GM23338 (cell line): Measurements from ENCODE around the gene SLC35F6. TPM values are rescaled to one million over a fixed set of nuclear protein-coding genes. Genes with fewer than 3 reads are reported as not detected.

Source experiments
- ATAC-seq: fragments of 200-7000 bp; cut with Tn5 transposase; 3 replicates; pipeline ENCODE4 v1.9.1; 2020
- DNase-seq: peaks from one replicate; pipeline ENCODE4 v3.0.0-alpha.2; 2015; ENCODE audit warnings: low spot score
- H2AFZ ChIP-seq: fragments of 200-600 bp; sonication (generic); 2 replicates; pipeline ENCODE4 v1.8.0; 2016; ENCODE audit warnings: antibody characterized with exemption, mild to moderate bottlenecking, moderate library complexity
- H3F3A ChIP-seq: fragments of 200-600 bp; sonication (generic); replicated peaks from 2 replicates; pipeline ENCODE4 v1.8.0; 2017; ENCODE audit warnings: antibody characterized with exemption, mixed run types, low read depth
- H3K27ac ChIP-seq: fragments of 200-600 bp; sonication (generic); 2 replicates; pipeline ENCODE4 v1.6.1; 2016; ENCODE audit warnings: low read depth
- H3K27me3 ChIP-seq: fragments of 200-600 bp; sonication (generic); 2 replicates; pipeline ENCODE4 v1.8.0; 2016; ENCODE audit warnings: mild to moderate bottlenecking, mixed run types, moderate library complexity; ENCODE audit not compliant: insufficient read depth
- H3K36me3 ChIP-seq: fragments of 200-600 bp; sonication (generic); 2 replicates; pipeline ENCODE4 v1.8.0; 2016; ENCODE audit warnings: mild to moderate bottlenecking; ENCODE audit not compliant: insufficient read depth
- H3K4me1 ChIP-seq: fragments of 200-600 bp; sonication (generic); 2 replicates; pipeline ENCODE4 v1.8.0; 2016; ENCODE audit warnings: mild to moderate bottlenecking, moderate library complexity; ENCODE audit not compliant: insufficient read depth
- H3K4me2 ChIP-seq: fragments of 200-600 bp; sonication (generic); 2 replicates; pipeline ENCODE4 v1.7.1; 2017; ENCODE audit warnings: mixed run types
- H3K4me3 ChIP-seq: fragments of 200-600 bp; sonication (generic); 2 replicates; pipeline ENCODE4 v1.6.1; 2016; ENCODE audit warnings: mixed run types
- H3K79me2 ChIP-seq: fragments of 200-600 bp; sonication (generic); replicated peaks from 2 replicates; pipeline ENCODE4 v1.8.0; 2017; ENCODE audit warnings: mild to moderate bottlenecking; ENCODE audit not compliant: insufficient read depth
- H3K9me2 ChIP-seq: fragments of 200-600 bp; sonication (generic); 2 replicates; pipeline ENCODE4 v1.8.0; 2017; ENCODE audit not compliant: insufficient read depth
- H4K20me1 ChIP-seq: fragments of 200-600 bp; sonication (generic); replicated peaks from 2 replicates; pipeline ENCODE4 v1.8.0; 2017; ENCODE audit warnings: mild to moderate bottlenecking; ENCODE audit not compliant: insufficient read depth
- H3K27ac Mint-ChIP-seq: 2 replicates; pipeline ENCODE4 v1.8.0; 2020; ENCODE audit warnings: inconsistent platforms, mild to moderate bottlenecking, moderate library complexity, mixed read lengths
- H3K27me3 Mint-ChIP-seq: 3 replicates; pipeline ENCODE4 v1.8.0; 2022; ENCODE audit warnings: low read depth, mild to moderate bottlenecking, moderate library complexity, mixed read lengths, inconsistent platforms; ENCODE audit not compliant: insufficient read depth, poor library complexity
- H3K36me3 Mint-ChIP-seq: 3 replicates; pipeline ENCODE4 v1.8.0; 2021; ENCODE audit warnings: low read depth, mild to moderate bottlenecking, inconsistent platforms, moderate library complexity, mixed read lengths
- H3K4me1 Mint-ChIP-seq: 3 replicates; pipeline ENCODE4 v1.8.0; 2020; ENCODE audit warnings: mild to moderate bottlenecking, inconsistent platforms, mixed read lengths
- H3K4me3 Mint-ChIP-seq: 3 replicates; pipeline ENCODE4 v1.8.0; 2021; ENCODE audit warnings: moderate library complexity, mild to moderate bottlenecking, inconsistent platforms, mixed read lengths
- H3K9me3 Mint-ChIP-seq: 3 replicates; pipeline ENCODE4 v1.8.0; 2020; ENCODE audit warnings: moderate library complexity, mild to moderate bottlenecking, inconsistent platforms, mixed read lengths
- CREB1 ChIP-seq: fragments of 250-450 bp; sonication (Bioruptor Pico); IDR thresholded peaks from 2 replicates; pipeline ENCODE4 v1.5.0; 2020; ENCODE audit warnings: low read depth, mild to moderate bottlenecking, moderate library complexity
- EZH2 ChIP-seq: fragments of 200-600 bp; sonication (generic); IDR thresholded peaks from one replicate; pipeline ENCODE4 v1.8.0; 2017; ENCODE audit warnings: antibody characterized with exemption, mild to moderate bottlenecking, low read depth; ENCODE audit not compliant: unreplicated experiment
- EZH2phosphoT487 ChIP-seq: fragments of 200-600 bp; sonication (generic); IDR thresholded peaks from one replicate; pipeline ENCODE4 v1.8.1; 2018; ENCODE audit warnings: antibody characterized with exemption; ENCODE audit not compliant: unreplicated experiment
- JUNB ChIP-seq: IDR thresholded peaks from one replicate; pipeline ENCODE4 v1.6.1; 2016; ENCODE audit warnings: antibody characterized with exemption; ENCODE audit not compliant: unreplicated experiment
- NANOG ChIP-seq: IDR thresholded peaks from 2 replicates; pipeline ENCODE4 v1.6.1; 2016; ENCODE audit warnings: antibody characterized with exemption, borderline replicate concordance
- POLR2AphosphoS5 ChIP-seq: IDR thresholded peaks from 2 replicates; pipeline ENCODE4 v1.6.1; 2016; ENCODE audit warnings: antibody characterized with exemption, low read depth
- STAT1 ChIP-seq: IDR thresholded peaks from one replicate; pipeline ENCODE4 v1.6.1; 2016; ENCODE audit warnings: antibody characterized with exemption; ENCODE audit not compliant: unreplicated experiment
- ZNF114 ChIP-seq: fragments of 250-450 bp; sonication (Bioruptor Pico); IDR thresholded peaks from 2 replicates; pipeline ENCODE4 v1.5.0; 2020; ENCODE audit warnings: mild to moderate bottlenecking, moderate library complexity
- ZNF331 ChIP-seq: fragments of 250-450 bp; sonication (Bioruptor Pico); IDR thresholded peaks from 2 replicates; pipeline ENCODE4 v1.5.0; 2020; ENCODE audit warnings: low read depth, mild to moderate bottlenecking, moderate library complexity
- ZNF462 ChIP-seq: fragments of 250-450 bp; sonication (Bioruptor Pico); IDR thresholded peaks from 2 replicates; pipeline ENCODE4 v1.5.0; 2020; ENCODE audit warnings: mild to moderate bottlenecking, moderate library complexity
- polyA plus RNA-seq: library from polyadenylated mRNA; unstranded; fragments of >200 nt; fragmentation: Nextera tagmentation; extraction: Ambion mirVana; gene quantifications from 2 replicates; pipeline ENCODE4 v1.2.1, GENCODE V29; 2016
- total RNA-seq: library from RNA; depleted of rRNA; stranded (reverse); fragments of >200 nt; shearing (Covaris generic); gene quantifications from 2 replicates; pipeline ENCODE4 v1.2.3, GENCODE V29; 2014
- TF ChIP-seq, protein P1 (sequence below), 2 experiments: fragments of 200-600 bp in 1 of 2; sonication (generic) in 1 of 2; conservative IDR thresholded peaks; 2 replicates each; pipeline versions ENCODE4 v1.5.1 to v1.6.1; 2016 to 2017; ENCODE audit warnings: antibody characterized with exemption in 2 of 2, low read depth in 2 of 2, mild to moderate bottlenecking in 2 of 2, moderate library complexity in 1 of 2
- TF ChIP-seq, protein P2 (sequence below): IDR thresholded peaks from 2 replicates; pipeline ENCODE4 v1.6.1; 2016; ENCODE audit warnings: antibody characterized with exemption
- TF ChIP-seq, protein P3 (sequence below): IDR thresholded peaks from one replicate; pipeline ENCODE4 v1.6.1; 2018; ENCODE audit warnings: antibody characterized with exemption; ENCODE audit not compliant: unreplicated experiment

The SLC35F6 gene
- total and polyA plus RNA-seq, 2 experiments from 2014 or later = 6.0 to 15.0 TPM

DNA sequence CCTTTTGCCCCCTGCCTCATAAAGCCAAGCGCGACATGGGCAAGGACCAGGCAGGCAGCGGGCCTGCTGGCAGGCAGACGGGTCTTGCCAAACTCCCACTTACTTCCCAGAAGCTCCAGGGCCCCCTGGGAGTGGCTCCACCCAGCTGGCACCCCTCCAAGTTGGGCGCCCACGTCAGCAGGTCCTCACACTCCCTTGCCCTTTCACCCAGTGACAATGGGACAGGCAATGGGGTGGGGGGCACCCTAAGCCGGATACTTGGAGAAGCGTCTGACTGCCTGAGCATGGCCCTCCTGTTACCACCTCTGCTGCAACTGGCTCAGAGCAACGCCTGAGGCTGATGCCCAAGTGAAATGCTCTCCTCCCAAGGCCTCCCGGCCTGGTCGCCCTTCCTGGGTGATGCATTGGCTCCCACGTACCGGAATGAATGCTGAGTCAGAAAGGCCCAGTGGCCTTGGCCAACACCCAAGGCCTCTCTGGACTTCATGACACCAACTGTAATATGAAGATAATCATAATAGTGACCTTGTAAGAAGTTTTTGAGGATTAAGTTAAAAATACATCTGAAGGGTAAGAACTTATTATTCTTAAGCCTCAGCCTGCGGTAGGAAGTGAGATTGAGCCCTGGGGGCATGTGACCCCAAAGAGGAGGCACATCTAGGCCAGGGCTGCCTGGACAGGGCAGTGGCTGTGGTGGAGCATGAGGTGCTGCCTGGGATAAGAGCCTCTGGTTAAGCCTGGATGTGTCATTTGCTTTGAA, 39.9 kb upstream of the SLC35F6 start:
- H3K27me3 ChIP-seq = no peaks in the 10 kb centered on the region
- H2AFZ ChIP-seq = no peak overlapping the region
- ATAC-seq (no peak), DNase-seq (no peak)
- H3K4me2 ChIP-seq = no peak overlapping the region
- no peak overlapping the region for H3K27ac ChIP-seq
- H4K20me1 ChIP-seq = no peaks in the 10 kb centered on the region
- Mint-ChIP-seq H3K27me3 (peaks cover 13% of the 10 kb centered on the region), H3K27ac (no peak overlapping the region), H3K4me1 (peaks cover 13% of the 10 kb centered on the region), H3K4me3 (no peak overlapping the region), H3K36me3 (no peaks in the 10 kb centered on the region), H3K9me3 (no peaks in the 10 kb centered on the region)
- H3K79me2 ChIP-seq = no peaks in the 10 kb centered on the region
- no peaks in the 10 kb centered on the region for H3K9me2 ChIP-seq
- H3F3A ChIP-seq = no peaks in the 10 kb centered on the region
- H3K4me1 ChIP-seq = peaks cover 5% of the 10 kb centered on the region
- TF ChIP-seq POLR2AphosphoS5 (no peak), ZNF331 (CRISPR knock-in tag) (no peak), JUNB (no peak), CREB1 (CRISPR knock-in tag) (no peak), EZH2phosphoT487 (no peak), ZNF114 (no peak), EZH2 (no peak), ZNF462 (CRISPR knock-in tag) (no peak), STAT1 (no peak), NANOG (no peak)
- TF ChIP-seq, protein P1, sequence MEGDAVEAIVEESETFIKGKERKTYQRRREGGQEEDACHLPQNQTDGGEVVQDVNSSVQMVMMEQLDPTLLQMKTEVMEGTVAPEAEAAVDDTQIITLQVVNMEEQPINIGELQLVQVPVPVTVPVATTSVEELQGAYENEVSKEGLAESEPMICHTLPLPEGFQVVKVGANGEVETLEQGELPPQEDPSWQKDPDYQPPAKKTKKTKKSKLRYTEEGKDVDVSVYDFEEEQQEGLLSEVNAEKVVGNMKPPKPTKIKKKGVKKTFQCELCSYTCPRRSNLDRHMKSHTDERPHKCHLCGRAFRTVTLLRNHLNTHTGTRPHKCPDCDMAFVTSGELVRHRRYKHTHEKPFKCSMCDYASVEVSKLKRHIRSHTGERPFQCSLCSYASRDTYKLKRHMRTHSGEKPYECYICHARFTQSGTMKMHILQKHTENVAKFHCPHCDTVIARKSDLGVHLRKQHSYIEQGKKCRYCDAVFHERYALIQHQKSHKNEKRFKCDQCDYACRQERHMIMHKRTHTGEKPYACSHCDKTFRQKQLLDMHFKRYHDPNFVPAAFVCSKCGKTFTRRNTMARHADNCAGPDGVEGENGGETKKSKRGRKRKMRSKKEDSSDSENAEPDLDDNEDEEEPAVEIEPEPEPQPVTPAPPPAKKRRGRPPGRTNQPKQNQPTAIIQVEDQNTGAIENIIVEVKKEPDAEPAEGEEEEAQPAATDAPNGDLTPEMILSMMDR (conservative IDR thresholded peaks at IDR 0.05; ENCODE audit: low read depth in 2 of 2) = no peak
- TF ChIP-seq, protein P2, sequence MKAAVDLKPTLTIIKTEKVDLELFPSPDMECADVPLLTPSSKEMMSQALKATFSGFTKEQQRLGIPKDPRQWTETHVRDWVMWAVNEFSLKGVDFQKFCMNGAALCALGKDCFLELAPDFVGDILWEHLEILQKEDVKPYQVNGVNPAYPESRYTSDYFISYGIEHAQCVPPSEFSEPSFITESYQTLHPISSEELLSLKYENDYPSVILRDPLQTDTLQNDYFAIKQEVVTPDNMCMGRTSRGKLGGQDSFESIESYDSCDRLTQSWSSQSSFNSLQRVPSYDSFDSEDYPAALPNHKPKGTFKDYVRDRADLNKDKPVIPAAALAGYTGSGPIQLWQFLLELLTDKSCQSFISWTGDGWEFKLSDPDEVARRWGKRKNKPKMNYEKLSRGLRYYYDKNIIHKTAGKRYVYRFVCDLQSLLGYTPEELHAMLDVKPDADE = no peak
- TF ChIP-seq, protein P3, sequence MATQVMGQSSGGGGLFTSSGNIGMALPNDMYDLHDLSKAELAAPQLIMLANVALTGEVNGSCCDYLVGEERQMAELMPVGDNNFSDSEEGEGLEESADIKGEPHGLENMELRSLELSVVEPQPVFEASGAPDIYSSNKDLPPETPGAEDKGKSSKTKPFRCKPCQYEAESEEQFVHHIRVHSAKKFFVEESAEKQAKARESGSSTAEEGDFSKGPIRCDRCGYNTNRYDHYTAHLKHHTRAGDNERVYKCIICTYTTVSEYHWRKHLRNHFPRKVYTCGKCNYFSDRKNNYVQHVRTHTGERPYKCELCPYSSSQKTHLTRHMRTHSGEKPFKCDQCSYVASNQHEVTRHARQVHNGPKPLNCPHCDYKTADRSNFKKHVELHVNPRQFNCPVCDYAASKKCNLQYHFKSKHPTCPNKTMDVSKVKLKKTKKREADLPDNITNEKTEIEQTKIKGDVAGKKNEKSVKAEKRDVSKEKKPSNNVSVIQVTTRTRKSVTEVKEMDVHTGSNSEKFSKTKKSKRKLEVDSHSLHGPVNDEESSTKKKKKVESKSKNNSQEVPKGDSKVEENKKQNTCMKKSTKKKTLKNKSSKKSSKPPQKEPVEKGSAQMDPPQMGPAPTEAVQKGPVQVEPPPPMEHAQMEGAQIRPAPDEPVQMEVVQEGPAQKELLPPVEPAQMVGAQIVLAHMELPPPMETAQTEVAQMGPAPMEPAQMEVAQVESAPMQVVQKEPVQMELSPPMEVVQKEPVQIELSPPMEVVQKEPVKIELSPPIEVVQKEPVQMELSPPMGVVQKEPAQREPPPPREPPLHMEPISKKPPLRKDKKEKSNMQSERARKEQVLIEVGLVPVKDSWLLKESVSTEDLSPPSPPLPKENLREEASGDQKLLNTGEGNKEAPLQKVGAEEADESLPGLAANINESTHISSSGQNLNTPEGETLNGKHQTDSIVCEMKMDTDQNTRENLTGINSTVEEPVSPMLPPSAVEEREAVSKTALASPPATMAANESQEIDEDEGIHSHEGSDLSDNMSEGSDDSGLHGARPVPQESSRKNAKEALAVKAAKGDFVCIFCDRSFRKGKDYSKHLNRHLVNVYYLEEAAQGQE = no peak
- no peak overlapping the region for H3K4me3 ChIP-seq
- H3K36me3 ChIP-seq = no peaks in the 10 kb centered on the region
